NOMO-1 treated with DMSO at 0.1 percent for 48 hours (cell line): Measurements from ENCODE around the gene LDLRAD4.
"Not testable (repeated sequence)": the region's sequence is repeated elsewhere in the genome, so short reads cannot be mapped to it uniquely, and the experiment has no call there.

Source experiments
- DNase-seq: peaks from one replicate; lab custom pipeline; 2025; ENCODE audit not compliant: unreplicated experiment; lab: John Stamatoyannopoulos, UW

LDLRAD4 gene

GRCh38 chr18:13455960-13456481 lies 237.5 kb downstream of the LDLRAD4 start:
- DNase-seq, result no peak

- no peak for DNase-seq
Measured at GRCh38 chr18:13456736-13457271, 238.2 kb downstream of the LDLRAD4 start.

- no peak for DNase-seq
Measured at GRCh38 chr18:13457327-13457726, 238.8 kb downstream of the LDLRAD4 start.

- no peak for DNase-seq
Measured at GRCh38 chr18:13460946-13461345, 242.4 kb downstream of the LDLRAD4 start.

GRCh38 chr18:13461469-13461868 lies 242.9 kb downstream of the LDLRAD4 start:
- no peak for DNase-seq

GRCh38 chr18:13461936-13462335 lies 243.4 kb downstream of the LDLRAD4 start:
- no peak for DNase-seq

GRCh38 chr18:13462686-13463085 lies 244.1 kb downstream of the LDLRAD4 start:
- no peak for DNase-seq

- DNase-seq, result no peak
Measured at GRCh38 chr18:13463526-13464210, 245.1 kb downstream of the LDLRAD4 start.

- DNase-seq, result peak; percentile 79
Measured at GRCh38 chr18:13464432-13465123, 246.0 kb downstream of the LDLRAD4 start.

- DNase-seq, result peak; percentile 48
Measured at GRCh38 chr18:13465124-13465446, 246.5 kb downstream of the LDLRAD4 start.

- DNase-seq, result peak; percentile 24
Measured at GRCh38 chr18:13465476-13465875, 246.9 kb downstream of the LDLRAD4 start.

GRCh38 chr18:13470516-13471197 lies 252.1 kb downstream of the LDLRAD4 start:
- DNase-seq, result no peak

GRCh38 chr18:13471198-13471845 lies 252.8 kb downstream of the LDLRAD4 start:
- no peak for DNase-seq

- DNase-seq, result no peak
Measured at GRCh38 chr18:13471971-13472628, 253.5 kb downstream of the LDLRAD4 start.

GRCh38 chr18:13473751-13474150 lies 255.2 kb downstream of the LDLRAD4 start:
- no peak for DNase-seq

- DNase-seq, result no peak
Measured at GRCh38 chr18:13474336-13474735, 255.8 kb downstream of the LDLRAD4 start.

GRCh38 chr18:13474907-13475545 lies 256.5 kb downstream of the LDLRAD4 start:
- DNase-seq, result no peak

- not testable (repeated sequence) for DNase-seq
Measured at GRCh38 chr18:13476312-13476711, 257.8 kb downstream of the LDLRAD4 start.

GRCh38 chr18:13477147-13477683 lies 258.7 kb downstream of the LDLRAD4 start:
- no peak for DNase-seq
